Keratinocyte (primary cell): ENCODE measurements around the gene TANC2. TPM values are rescaled to one million over a fixed set of nuclear protein-coding genes. Genes with fewer than 3 reads are reported as not detected.

Source experiments
- DNase-seq: peaks from one replicate; pipeline ENCODE4 v3.0.0-alpha.2; 2011; ENCODE audit warnings: low read depth, missing footprints, low spot score
- FAIRE-seq: peaks from 2 replicates; lab custom pipeline; 2011; peaks lifted over from hg19 to GRCh38; lab: Jason Lieb, UNC
- H2AFZ ChIP-seq: 2 replicates; pipeline ENCODE4 v1.6.0; 2012; ENCODE audit warnings: low read length, control low read depth, inconsistent platforms; ENCODE audit not compliant: control insufficient read depth
- H3K27ac ChIP-seq: 2 replicates; pipeline ENCODE4 v1.5.1; 2011; ENCODE audit warnings: low read length; ENCODE audit not compliant: control insufficient read depth, insufficient read depth
- H3K27me3 ChIP-seq: 3 replicates; pipeline ENCODE4 v1.6.0; 2011; ENCODE audit warnings: low read length; ENCODE audit not compliant: control insufficient read depth, insufficient read depth; ENCODE audit errors: extremely low read depth
- H3K36me3 ChIP-seq, 2 experiments: 2 replicates in 1 of 2; 3 replicates in 1 of 2; pipeline ENCODE4 v1.5.1; 2011; ENCODE audit warnings: low read length in 2 of 2, mild to moderate bottlenecking in 1 of 2; ENCODE audit not compliant: control insufficient read depth in 2 of 2, insufficient read depth in 2 of 2; ENCODE audit errors: extremely low read depth in 1 of 2
- H3K4me1 ChIP-seq: 3 replicates; pipeline ENCODE4 v1.5.1; 2011; ENCODE audit warnings: low read length; ENCODE audit not compliant: control insufficient read depth, insufficient read depth; ENCODE audit errors: extremely low read depth
- H3K4me2 ChIP-seq: 3 replicates; pipeline ENCODE4 v1.6.0; 2011; ENCODE audit warnings: low read depth, low read length; ENCODE audit not compliant: control insufficient read depth, insufficient read depth; ENCODE audit errors: extremely low read depth
- H3K4me3 ChIP-seq, 3 experiments: fragments of 200-600 bp in 1 of 3; sonication (generic) in 1 of 3; 2 replicates in 2 of 3; 3 replicates in 1 of 3; pipeline ENCODE4 v1.5.1; 2011 to 2016; ENCODE audit warnings: low read length in 3 of 3, mild to moderate bottlenecking in 3 of 3, control low read depth in 2 of 3, inconsistent platforms in 1 of 3, low read depth in 1 of 3, mixed read lengths in 1 of 3, mixed run types in 1 of 3, moderate library complexity in 1 of 3; ENCODE audit not compliant: control insufficient read depth in 2 of 3, insufficient read depth in 2 of 3; ENCODE audit errors: extremely low read depth in 1 of 3
- H3K79me2 ChIP-seq: 2 replicates; pipeline ENCODE4 v1.6.0; 2012; ENCODE audit warnings: low read length; ENCODE audit not compliant: control insufficient read depth, insufficient read depth
- H3K9ac ChIP-seq: 3 replicates; pipeline ENCODE4 v1.6.0; 2011; ENCODE audit warnings: low read length; ENCODE audit not compliant: control insufficient read depth, insufficient read depth; ENCODE audit errors: extremely low read depth
- H3K9me1 ChIP-seq: 3 replicates; pipeline ENCODE4 v1.6.0; 2011; ENCODE audit warnings: low read length; ENCODE audit not compliant: control insufficient read depth, insufficient read depth; ENCODE audit errors: extremely low read depth
- H3K9me3 ChIP-seq: 2 replicates; pipeline ENCODE4 v1.5.1; 2012; ENCODE audit warnings: low read depth, low read length; ENCODE audit not compliant: control insufficient read depth
- H4K20me1 ChIP-seq: 3 replicates; pipeline ENCODE4 v1.6.0; 2011; ENCODE audit warnings: low read length; ENCODE audit not compliant: control insufficient read depth, insufficient read depth; ENCODE audit errors: extremely low read depth
- EZH2 ChIP-seq: IDR thresholded peaks from one replicate; pipeline ENCODE4 v1.6.1; 2012; ENCODE audit warnings: inconsistent platforms, mild to moderate bottlenecking, low read length, moderate library complexity
- dilution Hi-C: fragments of 300-500 bp; cut with MboI; formaldehyde crosslinking; loops from one replicate; pipeline ENCODE4 v1.7.0; 2020; ENCODE audit warnings: low sequenced_read_pairs; ENCODE audit not compliant: extremely low pct_ligation_motif_present
- polyA plus RNA-seq, 5 experiments: library from polyadenylated mRNA; depleted of rRNA in 3 of 5; stranded (reverse) in 3 of 5; stranded (forward) in 1 of 5; unstranded in 1 of 5; fragments of >200 nt; gene quantifications; 1 replicate in 1 of 5; 2 replicates in 3 of 5; 3 replicates in 1 of 5; pipeline versions ENCODE4 v1.2.1 to v1.2.3, GENCODE V29; 2011 to 2012; ENCODE audit warnings: missing spikeins in 2 of 5, low read depth in 1 of 5, low replicate concordance in 1 of 5
- TF ChIP-seq, protein P1 (sequence below), 3 experiments: IDR thresholded peaks in 1 of 3; conservative IDR thresholded peaks in 1 of 3; optimal IDR thresholded peaks in 1 of 3; 2 replicates in 2 of 3; 3 replicates in 1 of 3; pipeline versions ENCODE3 to v1.5.1; 2011; ENCODE audit warnings: low read length in 3 of 3, mild to moderate bottlenecking in 3 of 3, moderate library complexity in 2 of 3, control low read depth in 1 of 3, inconsistent platforms in 1 of 3; ENCODE audit not compliant: insufficient read depth in 2 of 3; ENCODE audit errors: extremely low read depth in 1 of 3

TANC2 gene
- polyA plus RNA-seq, 1 donor (not counting 4 experiments of a cell fraction or from before 2014, with no cell fraction given), result 22.4 TPM

DNA sequence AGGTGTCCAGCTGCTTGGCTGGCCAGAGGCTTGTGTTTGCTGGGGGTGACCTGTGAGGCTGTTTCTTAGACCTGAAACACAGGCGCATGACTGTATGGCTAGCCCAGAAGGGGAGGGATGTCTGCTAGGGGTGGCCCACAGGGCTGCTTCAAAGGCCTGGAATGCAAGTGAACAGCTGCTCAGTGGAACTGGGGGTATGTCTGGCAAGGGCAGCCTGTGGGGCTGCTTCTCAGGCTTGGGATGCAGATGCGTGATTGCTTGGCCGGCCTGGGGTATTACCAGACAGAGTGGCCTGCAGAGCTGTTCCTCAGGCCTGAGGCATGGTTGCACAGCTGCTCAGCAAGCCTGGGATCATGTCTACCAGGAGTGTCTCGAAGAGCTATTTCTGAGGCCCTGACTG is 20.5 kb downstream of the TANC2 start:
- H3K4me2 ChIP-seq, result no peak overlapping the region
- no peak overlapping the region for H3K9ac ChIP-seq
- H3K27me3 ChIP-seq, result no peaks in the 10 kb centered on the region
- peaks cover 4% of the 10 kb centered on the region for H3K9me1 ChIP-seq
- DNase-seq (no peak), FAIRE-seq (no peak)
- no peaks in the 10 kb centered on the region for H3K36me3 ChIP-seq
- H2AFZ ChIP-seq, result no peak overlapping the region
- H3K4me1 ChIP-seq, result peaks cover 5% of the 10 kb centered on the region
- peaks cover 98% of the 10 kb centered on the region for H3K79me2 ChIP-seq
- peaks cover 12% of the 10 kb centered on the region for H4K20me1 ChIP-seq
- dilution Hi-C loops, result no loop called here
- H3K27ac ChIP-seq, result no peak overlapping the region
- no peaks in the 10 kb centered on the region for H3K9me3 ChIP-seq
- no peak for TF ChIP-seq EZH2
- no peak overlapping the region for H3K4me3 ChIP-seq

DNA sequence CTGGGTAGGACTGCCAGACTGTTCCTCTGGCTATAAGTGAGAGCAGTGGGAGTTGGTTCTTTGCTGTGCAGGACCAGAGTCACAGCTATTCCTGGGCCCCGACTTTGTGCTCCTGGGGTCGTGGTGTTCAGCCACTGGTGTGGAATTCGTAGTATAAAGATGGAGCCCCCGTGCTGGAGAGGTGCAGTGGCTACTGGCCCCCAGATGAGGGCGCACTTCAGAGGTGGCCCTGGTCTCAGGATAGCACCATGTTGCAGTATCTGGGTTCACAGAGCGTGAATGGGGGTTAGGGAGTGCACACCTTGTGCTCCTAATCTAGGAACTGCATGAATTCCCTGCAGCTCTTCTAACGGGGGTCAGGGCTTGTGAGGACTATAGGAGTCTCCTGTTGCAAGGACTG is 21.1 kb downstream of the TANC2 start:
- Histone ChIP-seq H3K4me3 (no peak overlapping the region), H3K27ac (no peak overlapping the region), H4K20me1 (peaks cover 15% of the 10 kb centered on the region), H3K36me3 (no peaks in the 10 kb centered on the region), H3K9me1 (peaks cover 4% of the 10 kb centered on the region), H3K79me2 (peaks cover 98% of the 10 kb centered on the region), H3K9me3 (no peaks in the 10 kb centered on the region), H3K4me1 (no peaks in the 10 kb centered on the region), H3K27me3 (no peaks in the 10 kb centered on the region), H3K4me2 (no peak overlapping the region), H3K9ac (no peak overlapping the region), H2AFZ (no peak overlapping the region)
- TF ChIP-seq EZH2, result no peak
- TF ChIP-seq, protein P1, sequence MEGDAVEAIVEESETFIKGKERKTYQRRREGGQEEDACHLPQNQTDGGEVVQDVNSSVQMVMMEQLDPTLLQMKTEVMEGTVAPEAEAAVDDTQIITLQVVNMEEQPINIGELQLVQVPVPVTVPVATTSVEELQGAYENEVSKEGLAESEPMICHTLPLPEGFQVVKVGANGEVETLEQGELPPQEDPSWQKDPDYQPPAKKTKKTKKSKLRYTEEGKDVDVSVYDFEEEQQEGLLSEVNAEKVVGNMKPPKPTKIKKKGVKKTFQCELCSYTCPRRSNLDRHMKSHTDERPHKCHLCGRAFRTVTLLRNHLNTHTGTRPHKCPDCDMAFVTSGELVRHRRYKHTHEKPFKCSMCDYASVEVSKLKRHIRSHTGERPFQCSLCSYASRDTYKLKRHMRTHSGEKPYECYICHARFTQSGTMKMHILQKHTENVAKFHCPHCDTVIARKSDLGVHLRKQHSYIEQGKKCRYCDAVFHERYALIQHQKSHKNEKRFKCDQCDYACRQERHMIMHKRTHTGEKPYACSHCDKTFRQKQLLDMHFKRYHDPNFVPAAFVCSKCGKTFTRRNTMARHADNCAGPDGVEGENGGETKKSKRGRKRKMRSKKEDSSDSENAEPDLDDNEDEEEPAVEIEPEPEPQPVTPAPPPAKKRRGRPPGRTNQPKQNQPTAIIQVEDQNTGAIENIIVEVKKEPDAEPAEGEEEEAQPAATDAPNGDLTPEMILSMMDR (optimal IDR thresholded peaks at IDR 0.05 in 1 of 3, IDR thresholded peaks at IDR 0.05 in 1 of 3, conservative IDR thresholded peaks at IDR 0.05 in 1 of 3; ENCODE audit: extremely low read depth in 1 of 3, insufficient read depth in 2 of 3, low read length in 3 of 3), result peak; percentile 26 to 53 (median 46)
- FAIRE-seq (no peak), DNase-seq (no peak)
- dilution Hi-C loops, result no loop called here

DNA sequence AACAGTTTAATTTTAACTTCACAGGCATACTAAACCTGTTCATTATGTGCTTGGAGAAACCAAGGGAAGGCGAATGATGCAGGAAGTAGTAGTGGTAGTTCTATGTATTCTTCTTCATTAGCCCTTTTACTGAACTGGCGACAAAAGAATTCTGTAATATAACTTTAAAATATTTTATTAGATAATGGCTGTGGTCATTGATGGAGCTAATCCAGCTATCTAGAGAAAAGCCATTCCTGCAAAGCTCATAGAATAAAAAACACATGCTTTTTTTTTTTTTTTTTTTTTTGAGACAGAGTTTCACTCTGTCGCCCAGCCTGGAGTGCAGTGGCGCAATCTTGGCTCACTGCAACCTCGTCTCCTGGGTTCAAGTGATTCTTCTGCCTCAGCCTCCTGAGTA is 23.5 kb downstream of the TANC2 start:
- Histone ChIP-seq H3K36me3 (no peaks in the 10 kb centered on the region), H3K4me3 (no peak overlapping the region), H3K27ac (no peak overlapping the region), H3K9me1 (peaks cover 4% of the 10 kb centered on the region), H4K20me1 (peaks cover 16% of the 10 kb centered on the region), H3K27me3 (no peaks in the 10 kb centered on the region), H2AFZ (no peak overlapping the region), H3K79me2 (peaks cover 97% of the 10 kb centered on the region), H3K4me2 (no peak overlapping the region), H3K9me3 (no peaks in the 10 kb centered on the region), H3K9ac (no peak overlapping the region), H3K4me1 (no peaks in the 10 kb centered on the region)
- DNase-seq, result no peak
- dilution Hi-C loops, result no loop called here
- TF ChIP-seq EZH2, result no peak
- TF ChIP-seq, protein P1 (optimal IDR thresholded peaks at IDR 0.05 in 1 of 3, IDR thresholded peaks at IDR 0.05 in 1 of 3, conservative IDR thresholded peaks at IDR 0.05 in 1 of 3; ENCODE audit: extremely low read depth in 1 of 3, insufficient read depth in 2 of 3, low read length in 3 of 3), result no peak
- FAIRE-seq, result no peak
